CD4-positive, alpha-beta T cell treated with Interleukin-4 for 1 hour (primary cell): ENCODE measurements around the gene CYP26B1.
A peak's percentile ranks its signal among the peaks of the same experiment; 100 is the strongest.

Source experiments
- DNase-seq, 2 donors: peaks; one replicate each; pipeline ENCODE4 v3.0.0-alpha.2; 2020 to 2022

Gene CYP26B1, protein sequence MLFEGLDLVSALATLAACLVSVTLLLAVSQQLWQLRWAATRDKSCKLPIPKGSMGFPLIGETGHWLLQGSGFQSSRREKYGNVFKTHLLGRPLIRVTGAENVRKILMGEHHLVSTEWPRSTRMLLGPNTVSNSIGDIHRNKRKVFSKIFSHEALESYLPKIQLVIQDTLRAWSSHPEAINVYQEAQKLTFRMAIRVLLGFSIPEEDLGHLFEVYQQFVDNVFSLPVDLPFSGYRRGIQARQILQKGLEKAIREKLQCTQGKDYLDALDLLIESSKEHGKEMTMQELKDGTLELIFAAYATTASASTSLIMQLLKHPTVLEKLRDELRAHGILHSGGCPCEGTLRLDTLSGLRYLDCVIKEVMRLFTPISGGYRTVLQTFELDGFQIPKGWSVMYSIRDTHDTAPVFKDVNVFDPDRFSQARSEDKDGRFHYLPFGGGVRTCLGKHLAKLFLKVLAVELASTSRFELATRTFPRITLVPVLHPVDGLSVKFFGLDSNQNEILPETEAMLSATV

DNA sequence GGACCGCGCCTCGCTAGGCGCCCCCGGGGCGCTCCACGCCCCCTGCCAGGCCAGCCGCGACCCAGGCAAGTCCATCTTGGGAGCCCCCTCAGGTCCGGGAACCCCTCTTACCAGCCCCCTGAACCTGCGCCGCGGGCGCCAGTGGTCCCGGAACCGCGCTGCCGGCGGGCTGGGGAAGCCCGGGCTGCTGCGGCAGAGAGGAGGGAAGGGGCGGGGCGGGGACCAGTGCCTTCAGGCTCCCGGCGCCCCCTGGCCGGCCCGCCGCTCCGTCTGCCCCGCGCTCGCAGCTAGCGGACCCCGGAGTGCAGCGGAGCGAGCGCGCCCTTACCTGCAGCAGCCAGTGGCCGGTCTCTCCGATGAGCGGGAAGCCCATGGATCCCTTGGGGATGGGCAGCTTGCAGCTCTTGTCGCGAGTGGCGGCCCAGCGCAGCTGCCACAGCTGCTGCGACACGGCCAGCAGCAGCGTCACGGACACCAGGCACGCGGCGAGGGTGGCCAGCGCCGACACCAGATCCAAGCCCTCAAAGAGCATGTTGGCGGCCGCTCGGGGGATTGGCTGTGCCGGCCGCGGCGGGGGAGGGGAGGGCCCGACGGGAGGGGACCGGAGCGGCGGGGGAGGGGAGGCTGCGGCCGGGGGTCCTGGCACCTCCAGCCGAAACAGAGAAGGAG is at the start of gene CYP26B1:
Gene CYP26B1, minus strand, starts transcription at position 560 of the 669 bp plus-strand sequence. Its CDS starts 28 bp downstream, at position 532.
- DNase-seq = no peak

DNA sequence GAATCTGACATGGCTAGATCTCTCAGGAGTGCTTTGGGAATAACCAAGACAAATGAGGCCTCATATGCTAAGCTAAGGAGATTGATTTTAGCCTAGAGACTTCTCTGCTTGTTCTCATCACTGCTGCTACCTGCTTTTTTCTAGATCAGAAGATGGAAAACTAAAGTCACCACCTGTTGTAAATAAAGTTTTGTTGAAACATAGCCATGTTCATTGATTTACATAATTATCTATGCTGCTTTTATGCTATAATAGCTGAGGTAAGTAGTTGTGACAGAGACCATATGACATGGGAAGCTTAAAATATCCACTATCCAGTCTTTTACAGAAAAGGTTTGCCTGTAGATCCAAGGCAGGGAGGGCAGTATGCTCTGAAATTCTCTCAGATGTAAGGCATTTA is 46.1 kb upstream of the CYP26B1 start:
- DNase-seq = no peak

DNA sequence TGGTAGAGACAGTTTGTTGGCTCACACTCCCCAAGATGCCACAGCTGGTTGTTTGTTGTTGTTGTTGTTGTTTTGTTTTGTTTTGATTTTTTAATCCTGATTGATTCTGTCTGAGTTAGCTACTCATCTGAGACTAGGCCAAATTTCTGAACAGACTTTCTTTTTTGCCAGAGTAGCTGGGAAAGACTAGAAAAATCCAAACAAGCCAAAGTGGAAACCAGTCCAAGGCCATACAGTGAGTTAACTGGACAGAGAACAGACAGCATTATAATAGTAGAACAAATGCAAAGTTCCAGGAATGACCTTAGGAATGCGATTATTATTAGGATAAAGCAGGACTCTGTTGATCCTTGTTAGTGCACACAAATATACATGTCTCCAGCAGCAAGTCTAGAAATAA is 43.8 kb upstream of the CYP26B1 start:
- DNase-seq = no peak

DNA sequence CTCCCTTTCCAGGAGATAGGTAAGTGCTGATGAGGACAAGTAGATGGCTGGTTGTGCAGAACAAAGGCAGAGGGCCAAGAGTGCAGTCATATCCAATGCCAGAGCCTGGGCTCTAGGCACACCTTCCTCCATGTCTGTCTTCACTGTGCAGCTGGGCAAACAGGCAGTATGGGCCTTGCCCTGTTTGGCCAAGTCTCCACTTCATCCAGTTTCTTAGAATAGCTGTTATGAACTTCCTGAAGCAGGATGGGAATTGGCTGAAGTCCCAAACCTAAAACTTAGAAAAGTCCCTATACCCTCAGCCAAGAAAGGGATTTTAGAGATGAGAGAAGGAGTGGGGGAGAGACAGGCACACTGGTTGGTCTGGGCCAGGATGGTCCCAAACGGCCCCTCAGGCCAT is 37.5 kb upstream of the CYP26B1 start:
- DNase-seq = no peak

DNA sequence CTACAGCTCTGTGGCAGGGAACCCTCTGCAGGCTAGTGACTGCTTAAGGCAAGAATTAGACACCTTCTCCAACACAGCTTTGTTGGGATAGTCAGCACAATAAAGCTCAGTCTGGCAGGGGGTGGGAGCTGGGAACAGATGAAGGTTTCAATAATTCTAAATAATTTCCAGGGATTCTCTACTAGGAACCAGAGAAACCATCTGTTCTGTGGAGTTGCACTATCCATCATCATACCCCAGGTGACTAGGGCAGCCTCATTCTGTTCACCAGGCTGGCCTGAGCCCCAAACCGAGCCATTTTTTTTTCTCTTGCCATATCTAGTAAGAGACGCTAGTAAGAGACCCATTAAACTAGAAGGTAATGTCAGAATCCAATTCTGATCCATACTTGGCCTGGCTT is 35.8 kb upstream of the CYP26B1 start:
- DNase-seq = no peak

DNA sequence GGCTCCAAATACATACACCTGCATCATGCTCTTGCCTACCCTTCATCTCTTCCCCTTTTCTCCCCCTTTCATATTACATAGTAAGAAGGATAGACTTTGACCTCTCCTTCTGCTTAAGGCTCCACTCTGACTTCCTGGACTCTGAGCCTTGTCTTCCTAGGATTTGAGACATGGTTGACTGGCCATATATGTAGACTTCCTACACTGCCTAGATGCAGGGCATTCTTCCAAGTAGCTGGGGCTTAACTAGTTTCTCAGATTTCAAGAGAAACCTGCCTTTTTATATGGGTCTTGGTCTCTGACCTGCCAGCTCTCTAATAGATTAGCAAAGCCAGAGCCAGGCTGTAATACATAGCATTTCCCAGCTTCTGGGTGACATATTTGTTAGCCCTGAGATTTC is 35.4 kb upstream of the CYP26B1 start:
- no peak for DNase-seq

DNA sequence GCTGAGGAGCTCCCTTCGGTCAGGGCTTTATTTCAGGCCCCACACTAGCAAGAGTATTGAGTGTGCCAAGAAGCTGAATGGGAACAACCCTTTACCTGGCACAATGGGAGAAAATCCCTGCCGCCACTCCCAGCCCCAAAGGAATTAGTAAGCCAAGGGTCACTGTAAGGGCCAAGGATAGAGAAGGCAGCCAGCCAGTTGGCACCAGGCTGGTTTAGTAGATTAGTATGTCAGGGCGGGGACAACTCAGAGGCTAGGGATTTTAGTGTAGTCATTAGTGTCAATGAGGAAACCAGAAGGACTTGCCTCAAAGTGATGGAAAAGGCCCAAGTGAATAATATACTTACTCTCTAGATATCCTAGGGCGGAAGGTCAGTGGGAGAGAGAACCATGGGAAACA is 34.9 kb upstream of the CYP26B1 start:
- DNase-seq = no peak

DNA sequence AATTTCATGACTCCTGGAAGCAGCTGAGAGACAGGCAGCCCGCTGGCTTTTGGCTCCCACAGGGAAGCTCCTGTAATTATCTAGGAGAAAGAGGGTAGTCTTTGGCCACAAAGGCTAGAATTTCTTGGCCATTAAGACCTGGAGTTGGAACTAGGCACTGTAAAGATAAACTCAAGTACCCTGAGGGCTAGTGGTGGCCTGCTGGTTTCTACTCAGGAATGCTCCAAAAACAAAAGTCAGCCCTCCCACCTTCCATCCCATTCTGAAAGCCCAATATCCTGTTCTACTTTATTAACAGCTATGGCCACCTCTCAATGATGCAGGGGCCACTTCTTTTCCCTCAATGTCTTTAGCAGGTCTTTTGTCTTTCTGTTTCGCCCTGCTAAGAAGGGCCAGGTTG is 34.0 kb upstream of the CYP26B1 start:
- DNase-seq = no peak

DNA sequence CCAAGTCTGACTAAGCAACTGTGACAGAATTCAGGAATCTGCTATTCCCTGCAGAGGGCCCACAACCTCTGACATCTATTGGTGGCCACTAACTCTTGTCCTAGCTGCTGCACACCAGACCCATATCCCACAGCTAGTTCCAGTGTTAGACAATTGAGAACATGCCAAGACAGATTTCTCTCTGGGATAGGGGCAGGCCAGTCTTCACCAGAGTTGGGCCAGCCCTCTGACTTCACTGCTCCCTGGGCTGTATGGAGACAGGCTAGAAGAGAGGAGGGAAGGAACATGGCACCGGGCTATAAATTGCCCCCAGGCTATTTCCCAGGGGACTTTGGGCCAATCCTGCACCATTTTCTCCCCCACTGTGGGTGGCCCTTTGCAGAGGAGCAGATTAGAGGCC is 32.7 kb upstream of the CYP26B1 start:
- DNase-seq = no peak

DNA sequence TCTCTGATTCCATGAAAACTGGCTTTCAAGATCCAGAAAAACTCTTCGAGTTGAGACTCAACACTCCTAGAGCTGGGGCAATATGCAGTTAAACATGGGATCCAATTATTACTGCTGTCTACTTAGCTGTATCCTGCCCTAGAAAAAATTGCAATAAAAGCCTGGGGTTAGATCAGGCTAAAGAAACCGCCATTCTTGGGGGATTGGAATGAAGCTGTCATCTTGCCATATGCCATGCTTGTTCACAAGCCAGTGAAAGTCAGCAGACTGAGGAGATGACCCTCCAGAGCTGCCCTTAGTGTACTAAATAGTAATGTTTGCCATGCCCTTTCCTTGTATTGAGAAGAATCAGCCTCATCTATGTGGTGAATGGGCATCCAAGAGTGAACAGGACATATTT is 30.9 kb upstream of the CYP26B1 start:
- DNase-seq = no peak

DNA sequence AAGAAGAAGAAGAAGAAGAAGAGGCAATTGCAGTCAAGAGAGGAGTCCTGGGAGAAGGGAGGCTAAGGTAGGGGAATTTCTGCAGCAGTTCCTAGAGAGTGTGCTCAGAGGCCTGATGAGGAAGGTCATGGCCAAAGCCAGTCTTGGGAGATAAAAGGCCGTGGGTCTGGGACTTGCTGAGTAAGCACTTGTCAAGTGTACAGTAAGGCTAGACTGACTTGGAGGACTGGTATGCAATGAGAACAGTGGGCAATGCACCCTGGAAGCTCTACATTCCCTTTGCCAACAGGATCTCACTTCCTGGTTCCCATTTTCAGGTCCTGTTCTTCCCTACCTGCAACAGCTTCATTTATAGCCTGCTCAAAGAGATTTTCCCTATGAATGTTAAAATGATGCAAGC is 28.6 kb upstream of the CYP26B1 start:
- DNase-seq = no peak

DNA sequence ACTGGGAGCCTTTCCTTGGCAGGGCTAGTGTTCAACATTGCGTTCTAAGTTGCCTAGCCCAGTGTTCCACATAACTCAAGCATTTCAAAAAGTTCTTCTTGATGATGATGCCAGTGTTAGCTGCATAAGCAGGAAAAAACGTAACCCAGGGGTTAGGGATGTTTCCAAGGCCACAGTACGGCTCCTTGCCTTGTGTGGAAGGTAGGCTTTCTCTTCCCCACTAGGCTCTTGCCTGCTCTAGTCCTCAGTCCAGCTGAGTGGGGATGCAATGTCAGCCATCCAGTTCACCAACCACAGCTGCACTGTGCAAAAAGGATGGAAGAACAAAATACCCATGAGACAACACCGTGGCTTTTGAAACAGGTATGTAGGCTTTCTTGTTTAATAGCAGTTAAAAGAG is 28.0 kb upstream of the CYP26B1 start:
- no peak for DNase-seq

DNA sequence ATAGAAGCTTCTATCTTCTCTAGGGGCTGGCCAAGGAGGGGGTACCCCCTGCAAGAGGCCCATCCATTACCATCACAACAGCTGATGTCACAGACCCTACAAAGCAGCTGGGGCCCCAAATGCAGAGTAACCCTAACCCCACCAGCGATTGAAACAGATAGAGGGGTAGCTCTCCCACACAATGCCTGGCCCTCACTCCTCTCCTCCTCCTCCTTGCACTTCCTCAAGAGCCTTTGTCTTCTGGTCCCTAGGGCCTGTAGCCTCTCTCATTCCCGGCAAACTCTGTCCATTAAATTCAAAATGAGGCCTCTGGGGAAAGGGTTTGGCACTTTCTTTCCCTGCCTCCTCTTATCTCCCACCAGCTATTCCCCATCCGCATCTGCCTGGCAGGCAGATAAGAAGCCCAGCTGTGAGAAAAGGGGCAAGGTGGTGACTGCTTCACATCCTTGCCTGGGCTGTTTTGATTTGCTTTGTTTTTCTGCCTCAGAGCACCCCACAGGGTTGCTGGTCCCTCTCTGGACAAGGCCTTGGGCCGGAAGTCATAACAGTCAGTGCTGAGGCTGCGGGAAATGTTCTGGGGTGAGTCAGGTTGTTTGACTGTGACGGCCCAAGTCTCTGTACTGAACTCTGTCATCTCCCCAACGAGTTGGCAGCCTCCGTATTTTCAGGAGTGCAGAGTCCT is 26.1 kb upstream of the CYP26B1 start:
- DNase-seq = no peak

DNA sequence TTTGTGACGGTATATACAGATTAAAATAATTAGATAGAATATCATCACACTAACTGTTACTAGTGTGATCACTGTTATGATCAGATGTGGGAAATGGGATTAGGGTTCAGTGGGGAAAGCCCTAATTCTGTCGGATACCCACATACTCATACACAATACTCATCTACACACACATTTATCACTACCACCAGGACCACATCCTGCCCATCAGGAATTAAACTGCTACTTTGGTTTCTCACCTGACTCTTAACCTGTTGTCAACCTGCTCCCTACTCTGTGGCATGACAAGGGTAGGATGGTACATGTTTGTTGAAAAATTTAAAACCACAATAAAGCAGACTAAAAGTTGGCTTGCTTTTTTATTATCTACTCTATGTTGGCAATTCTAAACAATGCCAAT is 24.8 kb upstream of the CYP26B1 start:
- no peak for DNase-seq

DNA sequence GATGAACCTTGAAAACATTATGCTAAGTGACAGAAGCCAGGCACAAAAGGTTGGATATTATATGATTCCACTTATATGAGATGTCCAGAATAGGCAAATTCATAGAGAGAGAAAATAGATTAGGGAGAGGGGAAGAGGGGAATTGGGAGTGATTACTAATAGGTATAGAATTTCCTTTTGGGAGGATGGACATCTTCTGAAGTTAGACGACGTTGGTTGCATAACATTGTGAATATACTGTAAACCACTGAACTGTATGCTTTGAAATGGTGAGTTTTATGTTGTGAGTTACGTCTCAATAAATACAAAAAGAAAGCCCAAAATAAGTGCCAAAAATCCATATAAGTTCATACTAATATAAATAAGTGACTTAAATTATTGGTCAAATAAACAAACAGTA is 18.6 kb upstream of the CYP26B1 start:
- DNase-seq = no peak

DNA sequence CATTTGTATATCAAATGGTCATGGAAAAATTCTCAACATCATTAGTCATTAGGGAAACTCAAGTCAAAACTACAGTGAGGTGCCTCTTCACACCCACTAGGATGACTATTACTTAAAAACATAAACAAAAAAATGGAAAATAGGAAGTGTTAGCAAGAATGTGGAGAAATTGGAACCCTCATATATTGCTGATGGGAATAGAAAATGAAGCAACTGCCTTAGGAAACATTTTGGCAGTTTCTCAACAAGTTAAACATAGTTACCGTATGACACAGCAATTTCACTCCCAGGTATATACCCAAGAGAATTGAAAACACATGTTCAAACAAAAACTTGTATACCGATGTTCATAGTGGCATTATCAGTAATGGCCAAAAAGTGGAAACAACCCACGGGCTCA is 18.1 kb upstream of the CYP26B1 start:
- no peak for DNase-seq

DNA sequence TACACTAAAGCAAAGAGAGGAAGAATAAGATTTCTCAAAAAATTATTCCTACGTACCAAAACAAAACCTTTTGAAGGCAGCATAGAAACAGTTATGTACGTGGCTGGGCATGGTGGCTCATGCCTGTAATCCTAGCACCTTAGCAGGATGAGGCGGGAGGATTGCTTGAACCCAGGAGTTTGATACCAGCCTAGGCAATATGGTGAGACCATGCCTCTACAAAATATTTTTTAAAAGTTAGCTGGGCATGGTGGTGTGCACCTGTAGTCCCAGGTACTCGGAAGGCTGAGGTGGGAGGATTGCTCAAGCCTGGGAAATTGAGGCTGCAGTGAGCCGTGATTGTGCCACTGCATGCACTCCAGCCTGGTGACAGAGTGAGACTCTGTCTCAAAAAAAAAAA is 14.9 kb upstream of the CYP26B1 start:
- DNase-seq = no peak

DNA sequence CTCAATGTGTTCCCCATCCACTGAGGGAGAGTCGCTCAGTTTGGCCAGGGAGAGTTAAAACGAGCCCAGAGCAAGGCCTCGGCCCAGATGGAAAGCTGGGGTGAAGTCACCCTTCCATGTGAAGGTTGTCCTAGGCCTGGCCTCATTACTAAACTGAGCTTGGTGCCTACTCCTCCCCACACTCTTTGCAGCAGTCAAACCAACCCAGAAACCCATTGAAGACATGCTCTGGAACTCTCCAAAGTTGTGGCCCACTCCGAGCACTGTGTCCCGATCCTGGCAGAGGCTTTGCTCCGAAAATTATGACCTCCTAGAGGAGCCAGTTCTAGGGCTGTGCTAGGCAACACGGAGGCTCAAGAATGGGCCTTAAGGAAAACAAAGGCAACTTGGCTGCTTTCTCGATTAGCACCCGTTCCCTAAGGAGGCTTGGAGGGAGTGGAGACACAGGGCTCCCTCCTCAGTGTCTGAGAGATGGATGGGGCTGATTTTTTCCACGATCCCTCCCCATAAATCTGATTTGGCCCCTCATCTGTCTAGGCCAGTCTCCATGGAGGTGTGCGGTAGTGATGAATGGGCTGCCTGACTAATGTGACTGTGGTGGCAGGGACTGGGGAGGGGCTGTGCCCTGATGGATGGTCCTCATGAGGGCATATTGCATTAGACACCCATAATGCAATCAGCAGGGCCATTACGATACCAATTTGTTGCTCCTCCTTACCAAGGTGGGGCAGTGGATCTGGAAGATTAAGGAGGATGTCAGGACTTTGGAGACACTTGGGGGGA is 11.7 kb upstream of the CYP26B1 start:
- no peak for DNase-seq

DNA sequence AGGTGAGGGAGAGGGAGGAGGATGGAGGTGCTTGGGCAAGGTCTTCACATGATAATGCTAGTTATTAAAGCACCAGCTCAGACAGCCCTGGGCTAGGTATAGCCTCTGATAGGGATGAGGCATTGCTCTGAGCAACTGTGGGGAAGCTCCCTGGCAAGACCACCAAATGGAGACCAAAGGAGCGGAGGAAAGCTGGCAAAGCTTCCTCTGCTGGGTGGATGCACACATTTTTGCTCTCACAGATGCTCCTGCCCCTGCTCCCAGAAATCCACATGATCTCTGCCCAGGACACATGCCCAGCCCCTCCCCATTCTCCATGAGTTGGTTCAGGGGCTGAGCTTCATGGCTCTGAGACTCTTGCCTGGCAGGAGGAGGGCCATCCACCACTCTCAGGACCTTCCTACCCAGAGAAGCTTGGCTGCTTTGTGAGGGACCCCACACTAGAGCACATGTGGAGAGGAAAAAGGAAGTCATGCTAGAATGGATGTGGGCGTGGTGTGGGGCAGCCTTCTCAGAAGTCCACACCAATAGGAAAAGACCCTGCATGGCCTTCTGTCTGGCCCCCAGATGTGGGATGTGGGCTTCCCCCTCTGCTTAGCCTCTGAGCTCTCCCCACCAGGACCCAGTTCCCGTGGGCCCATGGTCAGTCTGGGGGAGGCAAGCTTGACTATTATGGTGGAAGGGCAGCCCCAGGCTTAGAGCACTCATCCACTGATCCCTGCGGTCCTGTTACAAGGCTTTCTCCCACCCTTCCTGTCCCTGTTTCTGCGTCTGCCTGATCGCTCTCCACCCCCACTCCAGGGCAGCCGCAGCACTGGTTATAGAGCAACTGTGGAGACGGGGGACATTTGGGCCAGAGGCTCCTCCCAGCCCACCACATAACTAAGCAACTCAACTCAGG is 10.5 kb upstream of the CYP26B1 start:
- DNase-seq = no peak

DNA sequence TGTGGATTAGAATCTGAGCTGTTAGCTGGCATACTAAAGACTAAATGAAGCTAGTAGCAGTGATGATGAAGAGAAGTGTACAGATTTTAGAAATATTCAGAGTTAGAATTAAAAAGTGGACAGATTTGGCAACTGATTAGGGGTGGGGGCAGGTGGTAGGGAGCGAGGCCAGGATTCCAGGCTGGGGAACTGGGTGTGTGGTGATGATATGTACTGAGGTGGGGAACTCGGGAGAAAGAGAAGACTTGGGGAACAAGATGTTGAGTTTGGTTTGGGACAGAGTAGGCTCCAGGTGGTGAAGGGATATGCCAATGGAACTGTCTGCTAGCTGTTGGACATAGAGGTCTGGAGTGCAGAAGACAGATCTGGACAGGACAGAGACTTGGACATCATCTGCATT is 9.2 kb upstream of the CYP26B1 start:
- DNase-seq = no peak

DNA sequence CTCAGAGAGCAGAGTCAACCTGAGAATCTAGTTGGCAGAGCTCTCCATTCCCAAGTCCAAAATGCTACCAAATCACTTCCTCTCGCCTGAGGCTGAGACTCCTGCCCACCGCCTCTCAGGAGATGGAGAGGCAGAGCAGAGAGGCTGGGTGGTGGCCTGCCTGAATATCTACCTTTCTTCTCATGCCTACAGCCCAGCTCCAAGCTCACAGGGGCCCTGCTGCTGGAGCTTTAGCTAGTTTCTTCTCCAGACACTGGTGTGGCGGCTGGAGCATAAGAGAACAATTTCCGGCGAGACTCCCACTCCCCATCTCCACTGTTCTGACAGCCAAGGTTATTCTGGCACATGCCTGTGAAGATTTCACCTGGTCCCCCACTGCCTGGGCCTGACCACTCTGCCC is 8.1 kb upstream of the CYP26B1 start:
- DNase-seq = peak in 1 of 2 donors; percentile 4

DNA sequence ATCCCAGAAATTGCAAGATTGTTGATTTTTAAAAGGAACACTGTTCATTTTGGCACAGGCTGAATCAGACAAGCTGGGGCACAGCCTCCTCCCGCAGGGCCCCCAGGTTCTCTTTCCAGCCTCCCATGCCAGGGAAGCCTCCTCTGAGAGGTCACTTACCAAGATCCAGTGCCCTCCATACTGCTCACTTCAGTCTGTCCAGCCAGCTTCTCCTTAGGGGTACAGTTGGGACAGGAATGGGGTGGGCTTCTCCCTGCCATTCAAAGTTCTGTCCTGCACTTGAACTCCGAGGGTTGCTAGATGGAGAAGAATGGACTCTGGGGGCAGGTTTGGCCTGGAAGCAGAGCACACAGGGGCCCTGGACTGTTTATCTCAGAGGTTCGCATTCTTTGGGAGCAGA is 7.5 kb upstream of the CYP26B1 start:
- DNase-seq = peak in 1 of 2 donors; percentile 5
